CD4-positive, alpha-beta T cell treated with Interleukin-15 for 4 hours (primary cell): ENCODE measurements around the gene OAS2.

Source experiments
- DNase-seq: peaks from one replicate; pipeline ENCODE4 v3.0.0-alpha.2; 2020; ENCODE audit warnings: low spot score

OAS2 gene

DNA sequence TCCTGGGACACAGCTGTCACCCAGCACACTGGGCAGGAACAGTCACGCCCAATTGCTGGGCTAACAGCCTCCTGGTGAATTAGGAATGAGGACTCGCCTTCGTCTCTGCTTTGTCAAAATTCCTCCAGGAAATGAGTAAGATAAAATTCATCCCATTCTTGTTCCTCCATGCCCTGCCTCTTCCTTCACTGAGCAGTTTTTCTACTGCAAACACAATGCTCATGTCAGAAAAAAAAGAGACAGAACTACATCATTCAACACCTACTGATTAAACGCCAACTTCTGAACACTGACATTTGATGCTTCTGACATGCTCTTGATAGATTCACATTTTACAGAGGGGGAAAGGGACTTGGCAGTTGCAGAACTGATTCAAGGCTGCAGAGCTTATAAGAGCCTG lies 40.7 kb downstream of the OAS2 start:
- DNase-seq = no peak

DNA sequence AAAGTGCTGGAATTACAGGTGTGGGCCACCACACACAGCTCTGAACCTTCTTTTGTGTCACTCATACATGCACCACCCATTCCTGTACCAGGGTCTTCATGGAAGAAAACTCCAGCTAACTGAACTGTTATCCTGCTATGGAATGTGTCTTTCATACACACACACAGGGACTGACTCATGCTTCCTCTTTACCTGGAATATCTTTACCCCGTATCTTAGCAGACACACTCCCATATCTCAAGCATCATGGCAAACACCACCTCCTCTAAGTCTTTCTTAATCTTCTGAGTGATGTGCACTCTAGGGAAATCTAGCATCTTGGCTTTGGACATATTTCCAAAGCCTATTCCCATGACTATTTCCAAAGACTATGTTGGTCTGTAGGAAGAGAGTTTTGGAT lies 43.2 kb downstream of the OAS2 start:
- DNase-seq = no peak

DNA sequence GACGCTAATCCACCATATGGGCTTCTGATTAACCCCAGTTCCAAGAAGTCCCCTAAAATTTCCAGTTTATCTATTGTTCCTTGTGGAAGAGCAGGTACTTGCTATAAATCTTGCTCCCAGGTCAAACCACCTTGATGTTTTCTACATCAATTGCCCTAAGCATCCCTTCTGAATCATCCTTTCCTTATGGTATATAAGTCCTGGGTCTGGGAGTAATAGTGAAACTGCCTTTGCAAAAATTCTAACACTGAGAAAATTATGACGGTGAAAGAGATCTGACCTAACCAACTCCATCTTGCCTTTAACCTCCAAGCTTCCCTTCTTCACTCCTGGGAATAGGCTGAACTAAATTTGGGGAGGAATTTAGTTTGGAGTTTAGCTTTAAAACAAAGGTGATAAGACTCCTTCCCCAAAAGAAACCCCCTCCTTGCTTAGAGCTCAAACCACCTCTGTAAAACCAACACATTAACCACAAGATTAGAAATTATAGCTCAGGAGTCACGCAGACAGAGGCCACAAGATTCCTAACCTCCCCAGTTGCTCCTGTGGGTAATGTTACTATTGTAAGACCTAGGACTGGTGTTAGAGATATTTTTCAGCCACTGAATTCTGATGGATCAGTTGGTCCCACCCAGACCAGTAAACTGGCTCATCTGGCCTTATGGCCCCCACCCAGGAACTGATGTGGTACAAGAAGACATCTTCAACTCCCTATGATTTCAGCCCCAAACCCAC lies 44.4 kb downstream of the OAS2 start:
- no peak for DNase-seq

DNA sequence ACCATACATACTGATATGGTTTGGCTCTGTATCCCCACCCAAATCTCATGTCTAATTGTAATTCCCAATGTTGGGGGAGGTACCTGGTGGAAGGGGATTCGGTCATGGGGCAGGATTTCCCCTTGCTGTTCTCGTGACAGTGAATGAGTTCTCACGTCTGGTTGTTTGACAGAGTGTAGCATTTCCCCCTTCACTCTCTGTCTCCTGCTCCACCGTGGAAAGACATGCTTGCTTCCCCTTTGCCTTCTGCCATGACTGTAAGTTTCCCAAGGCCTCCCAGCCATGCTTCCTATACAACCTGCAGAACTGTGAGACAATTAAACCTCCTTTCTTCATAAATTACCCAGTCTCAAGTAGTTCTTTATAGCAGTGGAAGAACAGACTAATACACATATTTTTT lies 49.4 kb downstream of the OAS2 start:
- no peak for DNase-seq

DNA sequence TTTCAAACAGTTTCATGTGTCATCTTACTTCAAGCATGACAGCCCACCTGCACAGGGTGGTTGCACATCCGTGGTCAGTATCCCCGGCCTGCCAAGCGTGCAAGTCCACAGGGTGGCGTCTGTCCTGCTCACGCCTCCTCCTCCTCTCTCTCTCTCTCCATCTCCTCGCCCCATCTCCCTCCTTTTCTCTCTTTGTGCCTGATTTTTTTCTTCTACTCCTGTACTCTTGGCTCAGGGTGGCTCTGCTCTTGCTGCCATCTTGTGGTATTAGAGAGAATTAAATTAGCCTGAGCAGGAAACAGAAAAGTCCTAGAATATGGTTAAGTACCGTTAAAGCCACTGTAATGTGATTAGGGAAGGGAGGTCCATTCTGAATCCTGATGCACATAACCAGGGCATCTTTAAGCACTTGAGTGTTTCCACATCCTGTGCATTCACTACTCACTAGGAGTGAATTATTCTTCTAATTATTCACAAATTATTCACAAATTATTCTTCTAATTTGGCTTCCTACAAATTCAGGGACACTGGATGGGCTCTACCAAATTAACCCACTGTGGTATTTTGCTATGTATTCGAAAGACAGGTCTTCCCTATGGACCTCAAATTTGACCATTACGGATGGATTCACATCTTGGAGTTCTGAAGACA lies 52.7 kb downstream of the OAS2 start:
- peak; percentile 35 for DNase-seq

DNA sequence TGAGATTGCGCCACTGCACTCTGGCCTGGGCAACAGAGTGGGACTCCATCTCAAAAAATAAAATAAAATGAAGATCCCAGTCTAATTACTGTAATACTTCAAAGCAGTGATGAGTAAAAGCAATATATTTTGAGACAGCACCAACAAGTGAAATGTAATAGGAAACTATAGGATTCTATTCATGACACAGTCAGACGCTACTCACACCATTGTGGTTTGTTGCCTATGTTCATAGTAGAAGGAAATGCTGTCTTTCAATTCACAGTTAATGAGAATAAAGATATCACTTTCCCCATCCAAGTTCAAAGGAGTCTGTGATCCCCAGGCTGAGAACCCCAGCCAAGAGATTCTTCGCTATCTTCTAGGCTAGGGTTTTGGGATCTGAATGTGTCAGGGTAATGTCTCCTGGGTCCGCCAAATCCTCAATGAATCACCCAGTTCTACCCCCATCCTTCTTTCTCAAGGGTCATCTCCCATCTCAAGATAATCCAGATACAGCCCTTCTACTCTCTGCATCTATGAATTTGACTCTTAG lies 61.7 kb downstream of the OAS2 start:
- no peak for DNase-seq

DNA sequence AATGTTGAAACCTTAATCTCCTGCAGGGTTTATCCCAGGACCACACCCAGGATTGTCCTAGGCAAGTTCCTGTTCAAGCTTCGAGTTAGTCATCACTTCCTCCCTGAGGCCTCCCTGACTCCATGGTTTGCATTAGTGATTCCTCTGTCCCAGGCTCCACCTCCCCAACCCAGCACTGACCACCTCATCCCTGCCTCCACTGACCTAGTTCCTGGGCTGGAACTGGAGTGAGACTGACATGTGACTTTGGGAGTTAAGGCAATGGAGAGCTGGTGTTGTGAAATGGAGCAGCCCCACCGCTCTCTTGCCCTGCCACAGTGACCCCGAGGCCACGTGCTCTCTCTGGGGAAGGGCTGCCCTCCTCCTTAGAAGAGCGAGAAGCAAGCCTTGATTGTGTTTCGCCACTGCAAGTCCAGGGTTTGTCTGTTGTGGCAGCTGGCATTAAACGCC lies 62.4 kb downstream of the OAS2 start:
- DNase-seq = no peak

DNA sequence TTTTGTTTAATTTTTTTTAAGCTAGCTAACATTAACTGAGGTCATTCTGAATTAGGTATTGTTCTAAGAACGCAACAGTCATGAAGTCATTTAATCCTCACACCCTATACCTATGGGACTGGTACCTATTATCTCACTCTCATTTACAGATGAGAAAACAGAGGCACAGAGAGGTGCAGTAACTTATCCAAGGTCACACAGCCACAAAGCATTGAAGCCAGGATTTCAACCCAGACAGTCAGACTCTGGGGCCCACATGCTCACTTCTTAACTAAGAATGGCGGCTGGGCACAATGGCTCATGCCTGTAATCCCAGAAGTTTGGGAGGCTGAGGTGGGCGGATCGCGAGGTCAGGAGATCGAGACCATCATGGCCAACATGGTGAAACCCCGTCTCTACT lies 63.2 kb downstream of the OAS2 start:
- no peak for DNase-seq

DNA sequence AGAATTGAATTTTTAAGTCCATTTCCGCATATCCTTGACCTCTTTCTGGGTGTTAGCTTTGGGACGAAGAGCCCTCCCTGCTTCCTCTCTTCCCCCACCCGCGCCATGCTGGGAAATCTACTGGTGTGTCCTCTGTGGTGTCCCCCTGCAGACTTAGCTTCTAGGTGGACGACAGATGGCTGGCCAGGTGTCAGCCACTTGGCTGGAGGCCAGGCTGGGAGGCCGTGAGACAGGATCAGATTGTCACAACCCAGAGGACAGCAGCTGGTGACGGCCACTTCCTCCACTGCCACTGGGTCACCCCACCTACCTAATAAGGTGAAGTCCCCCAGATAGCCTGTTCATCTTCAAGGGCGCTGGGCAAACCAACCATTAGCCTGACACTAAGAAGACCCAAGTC lies 64.9 kb downstream of the OAS2 start:
- DNase-seq = no peak

DNA sequence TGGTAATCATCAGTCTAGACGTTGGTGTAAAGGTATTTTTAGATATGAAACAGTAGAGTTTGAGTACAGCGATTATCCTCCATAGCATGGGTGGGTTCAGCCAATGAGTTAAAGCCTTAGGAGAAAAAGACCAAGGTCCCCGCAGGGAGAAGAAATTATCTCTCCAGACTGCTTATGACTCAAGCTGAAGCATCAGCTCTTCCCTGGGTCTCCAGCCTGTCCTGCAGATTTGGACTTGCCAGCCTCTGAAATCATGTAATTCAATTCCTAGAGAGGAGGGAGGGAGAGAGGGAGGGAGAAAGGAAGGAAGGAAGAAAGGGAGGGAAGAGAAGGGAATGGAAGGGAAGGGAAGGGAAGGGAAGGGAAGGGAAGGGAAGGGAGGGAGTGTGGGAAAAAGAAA lies 66.2 kb downstream of the OAS2 start:
- no peak for DNase-seq

DNA sequence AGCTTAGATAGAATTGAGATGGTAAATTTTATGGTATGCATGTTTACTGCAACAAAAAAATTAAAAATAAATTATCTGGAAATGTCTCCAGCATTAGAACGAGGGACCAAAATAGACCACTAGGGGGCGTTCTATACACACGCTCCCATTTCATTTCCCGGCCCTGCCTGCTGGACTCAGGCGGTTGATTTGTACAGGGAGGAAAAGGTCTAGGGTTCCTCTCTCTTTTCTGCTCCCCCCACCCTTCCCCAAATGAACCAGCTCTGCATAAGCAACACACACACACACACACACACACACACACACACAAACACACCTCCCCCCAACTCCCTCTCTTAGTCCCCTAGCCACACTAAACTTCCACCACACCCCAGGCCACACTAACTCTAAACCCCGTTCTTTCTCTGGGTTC lies 70.4 kb downstream of the OAS2 start:
- DNase-seq = peak; percentile 76

DNA sequence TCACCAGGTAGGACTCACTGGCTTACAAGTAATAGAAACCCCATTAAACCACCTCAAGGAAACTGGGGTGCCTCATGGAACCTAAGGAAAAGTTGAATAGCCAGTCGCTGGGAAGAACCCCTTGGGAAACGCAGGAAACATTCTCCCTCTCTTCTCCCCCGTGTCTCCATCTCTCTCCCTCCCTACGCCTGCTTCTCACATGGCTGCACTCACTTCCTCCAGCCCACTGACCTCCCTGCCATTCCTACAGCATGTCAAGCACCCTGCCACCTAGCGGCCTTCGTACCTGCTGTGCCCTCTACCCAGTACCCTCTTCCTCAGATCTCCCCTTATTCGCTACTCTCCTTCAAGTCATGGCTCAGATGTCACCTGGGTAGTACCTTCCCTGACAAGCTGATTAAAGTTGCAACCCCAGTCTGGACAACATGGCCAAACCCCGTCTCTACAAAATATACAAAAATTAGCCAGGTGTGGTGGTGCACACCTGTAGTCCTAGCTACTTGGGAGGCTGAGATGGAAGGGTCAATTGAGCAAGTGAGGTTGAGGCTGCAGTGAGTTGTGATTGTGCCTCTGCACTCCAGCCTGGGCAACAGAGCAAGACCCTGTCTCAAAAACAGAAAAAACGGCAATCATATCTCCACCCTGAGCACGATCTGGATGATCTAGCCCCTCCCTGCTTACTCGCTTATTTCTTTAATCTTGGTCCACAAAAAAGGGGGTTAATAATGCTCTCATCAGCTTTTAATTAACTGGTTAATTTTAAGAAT lies 71.8 kb downstream of the OAS2 start:
- DNase-seq = no peak

DNA sequence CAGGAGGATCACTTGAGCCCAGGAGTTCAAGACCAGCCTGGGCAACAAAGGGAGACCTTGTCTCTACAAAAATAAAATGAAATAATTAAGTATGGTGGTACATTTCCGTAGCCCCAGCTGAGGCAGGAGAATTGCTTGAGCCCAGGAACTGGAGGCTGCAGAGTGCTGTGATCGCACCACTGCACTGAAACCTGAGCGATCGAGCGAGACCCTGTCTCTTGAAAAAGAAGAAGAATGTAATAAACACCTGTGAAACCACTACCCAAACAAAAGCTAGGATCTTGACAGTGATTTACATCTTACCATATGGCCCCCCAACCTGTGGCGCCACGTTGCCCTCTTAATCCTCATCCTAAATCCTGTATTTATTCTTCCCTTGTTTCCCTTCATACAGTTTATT lies 72.5 kb downstream of the OAS2 start:
- no peak for DNase-seq

DNA sequence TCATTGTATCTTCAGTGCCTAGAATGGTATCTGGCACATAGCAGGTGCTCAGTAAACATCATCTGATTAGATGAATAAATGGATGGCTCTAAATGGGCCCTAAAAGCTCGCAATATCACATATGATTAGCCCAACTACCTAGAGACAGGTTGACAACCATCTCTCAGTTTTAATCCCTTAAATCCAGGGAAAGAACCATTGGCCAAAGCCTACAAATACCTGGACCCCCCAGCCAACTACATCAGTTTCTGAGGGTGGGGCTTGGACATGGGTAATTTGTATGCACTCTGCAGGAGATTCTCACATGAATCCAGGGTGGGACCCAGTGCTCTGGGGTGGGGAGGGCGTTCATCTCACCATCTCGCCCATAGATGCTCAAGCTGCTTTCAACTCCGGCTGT lies 73.4 kb downstream of the OAS2 start:
- DNase-seq = no peak

DNA sequence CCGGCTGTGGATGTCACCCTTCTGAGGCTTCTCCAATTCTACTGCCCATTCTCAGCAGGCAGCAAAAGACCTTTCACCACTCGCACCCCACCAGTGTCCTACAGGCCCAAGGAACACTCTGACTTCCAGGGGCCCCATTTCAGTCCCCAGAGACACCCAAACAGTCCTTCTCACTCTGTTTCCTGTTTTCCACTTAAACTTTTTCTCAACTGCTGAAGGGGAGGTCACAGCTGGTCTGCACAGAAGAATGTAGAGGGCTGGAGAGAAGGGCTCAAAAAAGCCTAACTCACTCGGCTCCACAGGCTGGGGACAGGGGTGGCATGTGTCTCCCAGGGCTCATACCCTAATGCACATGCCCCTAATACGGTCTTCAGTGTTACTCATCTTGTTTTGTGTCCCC lies 74.0 kb downstream of the OAS2 start:
- DNase-seq = no peak

DNA sequence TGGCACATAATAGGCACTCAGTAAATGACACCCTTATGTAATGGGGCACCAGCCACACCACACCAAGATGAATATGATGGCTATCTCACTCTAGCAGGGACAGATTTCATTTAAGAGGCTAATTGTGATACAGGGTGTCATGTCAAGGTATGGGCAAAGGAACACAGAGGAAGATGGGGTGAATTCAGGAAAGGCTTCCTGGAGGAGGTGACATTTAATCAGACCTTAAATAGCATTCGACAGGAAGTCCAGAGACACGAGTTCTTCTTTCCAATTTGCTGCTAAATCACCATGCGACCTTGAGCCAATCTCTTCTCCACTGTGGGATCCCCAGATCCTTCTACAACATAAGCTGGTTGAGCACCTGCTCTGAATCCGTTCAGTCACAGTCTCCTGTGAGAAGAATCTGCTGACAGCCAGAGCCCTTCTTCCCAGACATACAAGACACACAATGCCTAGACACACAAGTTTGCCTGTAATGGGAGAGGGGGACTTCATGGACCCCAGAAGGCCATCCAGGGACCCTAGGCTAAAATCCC lies 76.7 kb downstream of the OAS2 start:
- no peak for DNase-seq

DNA sequence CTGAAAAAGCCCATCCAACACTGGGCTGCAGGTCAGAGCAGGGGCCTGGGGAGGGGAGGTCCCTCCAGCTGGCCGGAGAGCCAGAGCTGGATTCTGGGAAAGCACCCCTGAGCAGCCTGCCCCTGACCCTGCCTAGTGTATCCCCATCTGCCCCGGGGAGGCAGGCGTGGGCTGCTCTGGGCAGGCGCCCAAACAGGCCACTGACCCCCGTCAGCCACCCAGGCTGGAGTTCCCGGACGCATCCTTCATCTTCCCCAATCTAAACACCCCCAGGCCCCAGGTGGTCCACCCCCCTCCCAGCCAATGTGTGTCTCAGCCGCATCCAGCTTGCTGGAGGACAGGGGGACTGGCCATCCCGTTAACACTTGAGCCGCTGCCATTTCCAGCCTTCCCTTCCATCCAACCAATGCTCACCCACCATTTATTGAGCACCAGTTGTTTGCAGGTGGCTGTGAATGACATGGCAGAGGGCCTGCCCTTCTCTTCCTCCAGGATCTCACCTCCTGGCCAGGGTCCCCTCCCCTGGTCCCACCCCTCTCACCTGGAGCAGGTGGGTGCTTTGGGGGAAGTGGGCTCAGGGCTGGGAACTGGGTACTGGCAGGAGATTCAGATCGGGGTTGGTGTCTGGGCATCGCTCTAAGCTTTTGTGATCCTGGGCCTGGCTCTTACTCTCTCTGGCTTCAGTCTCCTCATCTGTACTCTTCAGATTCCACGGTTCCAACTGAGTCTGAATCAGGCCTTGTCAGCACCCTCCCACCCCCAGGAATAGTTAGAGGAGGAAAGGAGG lies 77.5 kb downstream of the OAS2 start:
- no peak for DNase-seq

DNA sequence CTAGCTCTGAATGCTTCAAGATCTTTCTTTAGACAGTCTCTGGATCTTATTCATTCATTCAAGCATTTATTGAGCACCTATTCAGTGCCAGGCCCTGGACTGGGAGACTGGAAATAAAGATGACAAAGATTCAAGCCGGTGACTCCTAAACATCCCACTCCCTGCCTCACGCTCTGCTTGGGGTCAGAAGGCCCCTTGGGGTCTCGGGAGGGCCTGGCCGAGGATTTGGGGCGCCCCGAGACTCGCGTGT lies 78.0 kb downstream of the OAS2 start:
- no peak for DNase-seq

DNA sequence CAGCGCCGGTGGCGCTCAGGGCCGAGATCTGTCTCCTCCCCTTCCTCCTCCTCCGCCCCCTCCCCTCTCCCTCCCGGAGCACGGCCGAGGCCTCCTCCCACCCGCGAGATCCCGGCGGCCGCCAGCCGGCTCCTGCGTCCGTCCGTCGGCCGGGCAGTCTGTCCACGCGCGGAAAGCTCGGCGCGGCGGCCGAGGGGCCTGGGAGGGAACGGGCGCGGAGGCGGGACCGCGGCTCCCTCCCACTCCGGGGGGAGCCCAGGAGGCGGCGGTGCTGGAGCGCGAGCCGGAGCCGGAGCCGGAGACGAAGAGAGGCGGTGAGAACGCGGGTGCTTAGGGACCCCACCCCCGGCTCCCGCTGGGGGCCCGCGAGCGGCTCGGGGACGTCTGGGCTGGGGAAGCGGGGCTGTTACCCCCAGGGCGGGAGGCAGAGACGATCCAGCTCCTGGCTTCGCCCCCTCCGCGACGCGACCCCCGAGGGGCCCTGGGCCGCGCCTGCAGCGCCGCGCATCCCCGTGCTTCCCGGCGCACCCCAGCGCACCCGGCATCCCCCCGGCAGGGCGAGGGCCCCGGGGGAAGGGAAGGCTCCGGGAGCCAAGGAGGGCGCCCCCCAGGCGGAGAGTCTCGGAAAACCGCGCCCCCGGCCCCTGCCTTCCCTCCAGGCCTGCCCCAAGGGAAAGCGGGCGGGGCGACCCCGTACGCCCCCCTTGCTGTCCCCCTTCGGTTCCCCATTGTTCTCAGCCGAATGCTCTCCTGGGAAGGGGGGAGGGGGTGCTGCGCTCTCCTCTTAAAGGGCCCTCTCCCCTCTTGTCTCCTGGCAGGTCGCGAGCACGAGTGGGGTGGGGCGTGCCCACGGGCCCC lies 78.5 kb downstream of the OAS2 start, which contains the start of gene DTX1:
Gene DTX1, plus strand, starts transcription at position 100 of the 858 bp plus-strand sequence. CDS start 1,463 bp downstream, outside the sequence.
- peak; percentile 14 for DNase-seq

DNA sequence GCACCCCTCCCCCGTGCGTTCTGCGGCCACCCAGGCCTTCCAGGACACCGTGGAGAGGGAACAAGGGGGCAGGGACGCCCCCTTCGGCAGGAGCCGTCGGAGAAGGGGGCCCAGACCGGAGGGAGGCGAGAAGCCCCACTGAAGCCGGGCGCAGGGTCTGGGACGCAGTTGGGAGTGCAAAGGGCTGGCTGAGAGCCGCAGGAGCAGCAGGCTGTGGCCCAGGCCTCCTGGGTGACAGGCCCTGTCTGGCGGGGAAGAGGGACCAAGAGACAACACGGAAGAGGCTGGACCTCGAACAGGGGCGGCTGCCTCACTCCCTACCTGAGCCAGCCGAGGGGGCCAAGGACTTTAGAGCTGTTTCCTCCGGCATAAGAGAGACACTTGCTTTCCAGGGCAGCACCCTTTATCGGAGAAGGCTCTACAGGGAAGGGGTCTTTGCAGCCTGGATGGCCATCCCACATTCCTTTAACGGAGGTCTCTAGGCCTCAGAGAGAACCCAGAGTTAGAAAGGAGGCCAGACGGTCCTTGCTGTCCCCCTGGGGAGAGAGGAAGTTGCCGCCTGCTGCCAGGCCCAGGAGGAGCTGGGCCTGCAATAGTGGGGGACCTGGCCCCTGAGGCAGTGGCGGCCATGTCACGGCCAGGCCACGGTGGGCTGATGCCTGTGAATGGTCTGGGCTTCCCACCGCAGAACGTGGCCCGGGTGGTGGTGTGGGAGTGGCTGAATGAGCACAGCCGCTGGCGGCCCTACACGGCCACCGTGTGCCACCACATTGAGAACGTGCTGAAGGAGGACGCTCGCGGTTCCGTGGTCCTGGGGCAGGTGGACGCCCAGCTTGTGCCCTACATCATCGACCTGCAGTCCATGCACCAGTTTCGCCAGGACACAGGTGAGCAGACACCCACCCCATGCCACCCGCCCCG lies 79.5 kb downstream of the OAS2 start:
- no peak for DNase-seq
